IMR-90 (cell line): ENCODE data around the gene ROM1. TPM values are rescaled to one million over a fixed set of nuclear protein-coding genes. Genes with fewer than 3 reads are reported as not detected.
A peak's percentile ranks its signal among the peaks of the same experiment; 100 is the strongest.

Experiments
- ATAC-seq: fragments of 200-7000 bp; cut with Tn5 transposase; 2 replicates; pipeline ENCODE4 v1.9.1; 2020; ENCODE audit warnings: low read depth, mild to moderate bottlenecking, moderate library complexity
- BruUV-seq: library from RNA; stranded (reverse); fragments of 400-500 nt; replicated peaks from 2 replicates; lab custom pipeline; 2021; lab: Mats Ljungman, UMichigan
- CTCF ChIA-PET: fragments of 300-600 bp; formaldehyde crosslinking; extraction: SDS; loops from one replicate; lab custom pipeline; 2021; ENCODE audit warnings: antibody characterized with exemption; lab: Yijun Ruan, JAX
- POLR2A ChIA-PET: fragments of 300-600 bp; sonication (Branson Sonifier 250); formaldehyde crosslinking; loops from one replicate; lab custom pipeline; 2022; ENCODE audit warnings: antibody characterized with exemption; ENCODE audit not compliant: unreplicated experiment; lab: Charles Lee
- DNase-seq: peaks from one replicate; pipeline ENCODE4 v3.0.0; 2013
- H2AFZ ChIP-seq: replicated peaks from 2 replicates; pipeline ENCODE3; 2013; ENCODE audit warnings: low read length, mild to moderate bottlenecking; ENCODE audit not compliant: poor library complexity
- H2AK5ac ChIP-seq: 2 replicates; pipeline ENCODE4 v1.6.1; 2013; ENCODE audit warnings: low read depth, low read length, inconsistent platforms
- H2AK9ac ChIP-seq: replicated peaks from 2 replicates; pipeline ENCODE3; 2013; ENCODE audit warnings: mild to moderate bottlenecking, low read depth, low read length, moderate library complexity; ENCODE audit not compliant: poor library complexity
- H2BK120ac ChIP-seq: 2 replicates; pipeline ENCODE4 v1.6.1; 2013; ENCODE audit warnings: low read depth, low read length, inconsistent platforms
- H2BK15ac ChIP-seq: 3 replicates; pipeline ENCODE4 v1.6.1; 2013; ENCODE audit warnings: low read depth, low read length, inconsistent platforms
- H2BK20ac ChIP-seq: 2 replicates; pipeline ENCODE4 v1.6.1; 2013; ENCODE audit warnings: low read depth, mild to moderate bottlenecking, inconsistent platforms, low read length, moderate library complexity
- H2BK5ac ChIP-seq: 2 replicates; pipeline ENCODE4 v1.6.1; 2013; ENCODE audit warnings: mild to moderate bottlenecking, low read depth, low read length, inconsistent platforms; ENCODE audit not compliant: poor library complexity, severe bottlenecking
- H3K14ac ChIP-seq: replicated peaks from 2 replicates; pipeline ENCODE4 v1.6.1; 2013; ENCODE audit warnings: low read depth, low read length, inconsistent platforms
- H3K18ac ChIP-seq: 2 replicates; pipeline ENCODE4 v1.6.1; 2013; ENCODE audit warnings: low read depth, low read length, control low read depth
- H3K23ac ChIP-seq: 2 replicates; pipeline ENCODE4 v1.6.1; 2013; ENCODE audit warnings: low read depth, low read length, inconsistent platforms
- H3K27ac ChIP-seq: 2 replicates; pipeline ENCODE4 v1.5.1; 2013; ENCODE audit warnings: mild to moderate bottlenecking, control low read depth, low read length; ENCODE audit not compliant: insufficient read depth
- H3K27me3 ChIP-seq: 2 replicates; pipeline ENCODE4 v1.6.1; 2013; ENCODE audit warnings: low read length; ENCODE audit not compliant: control insufficient read depth, insufficient read depth
- H3K36me3 ChIP-seq: 2 replicates; pipeline ENCODE4 v1.6.1; 2013; ENCODE audit warnings: low read length, mixed read lengths; ENCODE audit not compliant: control insufficient read depth, insufficient read depth
- H3K4ac ChIP-seq: 2 replicates; pipeline ENCODE4 v1.6.1; 2013; ENCODE audit warnings: low read depth, low read length, inconsistent platforms
- H3K4me1 ChIP-seq: 2 replicates; pipeline ENCODE4 v1.6.1; 2013; ENCODE audit warnings: low read length, mixed read lengths; ENCODE audit not compliant: control insufficient read depth, insufficient read depth
- H3K4me2 ChIP-seq: 2 replicates; pipeline ENCODE4 v1.6.1; 2013; ENCODE audit warnings: low read depth, mild to moderate bottlenecking, control low read depth, low read length, moderate library complexity
- H3K4me3 ChIP-seq: 2 replicates; pipeline ENCODE4 v1.5.1; 2013; ENCODE audit warnings: low read depth, mild to moderate bottlenecking, control low read depth, low read length, moderate library complexity; ENCODE audit not compliant: insufficient read depth
- H3K56ac ChIP-seq: 2 replicates; pipeline ENCODE4 v1.6.1; 2013; ENCODE audit warnings: low read length, inconsistent platforms; ENCODE audit not compliant: insufficient read depth; ENCODE audit errors: extremely low read depth
- H3K79me1 ChIP-seq, 2 experiments: 2 replicates each; pipeline ENCODE4 v1.6.1; 2013; ENCODE audit warnings: low read length in 2 of 2, inconsistent platforms in 1 of 2, low read depth in 1 of 2
- H3K9ac ChIP-seq: 2 replicates; pipeline ENCODE4 v1.6.1; 2013; ENCODE audit warnings: low read depth, low read length, control low read depth
- H3K9me1 ChIP-seq: 2 replicates; pipeline ENCODE4 v1.6.1; 2013; ENCODE audit warnings: low read length, inconsistent platforms; ENCODE audit not compliant: insufficient read depth
- H3K9me3 ChIP-seq: 2 replicates; pipeline ENCODE4 v1.6.1; 2013; ENCODE audit warnings: low read length; ENCODE audit not compliant: control insufficient read depth, insufficient read depth
- H4K20me1 ChIP-seq: 2 replicates; pipeline ENCODE4 v1.6.1; 2013; ENCODE audit warnings: low read length, inconsistent platforms; ENCODE audit not compliant: insufficient read depth
- H4K5ac ChIP-seq: 2 replicates; pipeline ENCODE4 v1.6.1; 2013; ENCODE audit warnings: mild to moderate bottlenecking, low read depth, low read length, control low read depth
- H4K8ac ChIP-seq, 2 experiments: 2 replicates each; pipeline ENCODE4 v1.6.1; 2013; ENCODE audit warnings: low read depth in 2 of 2, low read length in 2 of 2, control low read depth in 1 of 2, inconsistent platforms in 1 of 2
- H4K91ac ChIP-seq: 2 replicates; pipeline ENCODE4 v1.6.1; 2013; ENCODE audit warnings: low read depth, low read length, inconsistent platforms; ENCODE audit not compliant: insufficient read depth
- BHLHE40 ChIP-seq: fragments of 150-350 bp; IDR thresholded peaks from 2 replicates; pipeline ENCODE4 v1.6.1; 2016; ENCODE audit warnings: mild to moderate bottlenecking, low read depth, low read length
- CEBPB ChIP-seq: IDR thresholded peaks from 2 replicates; pipeline ENCODE4 v1.6.1; 2012; ENCODE audit warnings: low read depth, low read length, improper control_type of control experiment
- CHD1 ChIP-seq: IDR thresholded peaks from 2 replicates; pipeline ENCODE4 v1.6.1; 2012; ENCODE audit warnings: low read depth, low read length, improper control_type of control experiment
- CTCF ChIP-seq: conservative IDR thresholded peaks from 2 replicates; pipeline ENCODE4 v1.5.1; 2012; ENCODE audit warnings: mild to moderate bottlenecking, low read depth, low read length, improper control_type of control experiment
- ELK1 ChIP-seq: fragments of 150-350 bp; IDR thresholded peaks from 2 replicates; pipeline ENCODE4 v1.6.1; 2016; ENCODE audit warnings: low read depth, mild to moderate bottlenecking, low read length, moderate library complexity, borderline replicate concordance
- FOS ChIP-seq: fragments of 150-350 bp; IDR thresholded peaks from 2 replicates; pipeline ENCODE4 v1.6.1; 2016; ENCODE audit warnings: low read depth, low read length
- MAFK ChIP-seq: IDR thresholded peaks from 2 replicates; pipeline ENCODE4 v1.6.1; 2012; ENCODE audit warnings: low read depth, low read length, improper control_type of control experiment
- MAZ ChIP-seq: IDR thresholded peaks from 2 replicates; pipeline ENCODE4 v1.6.1; 2012; ENCODE audit warnings: low read depth, mild to moderate bottlenecking, low read length, improper control_type of control experiment, moderate library complexity, borderline replicate concordance
- MXI1 ChIP-seq: IDR thresholded peaks from 2 replicates; pipeline ENCODE4 v1.6.1; 2012; ENCODE audit warnings: low read depth, mild to moderate bottlenecking, low read length, moderate library complexity, borderline replicate concordance
- NFE2L2 ChIP-seq: fragments of 150-350 bp; IDR thresholded peaks from 2 replicates; pipeline ENCODE4 v1.6.1; 2016; ENCODE audit warnings: low read depth, mild to moderate bottlenecking, low read length
- POLR2A ChIP-seq: IDR thresholded peaks from 2 replicates; pipeline ENCODE4 v1.6.1; 2012; ENCODE audit warnings: mild to moderate bottlenecking, low read depth, low read length
- RAD21 ChIP-seq: IDR thresholded peaks from 2 replicates; pipeline ENCODE4 v1.6.1; 2012; ENCODE audit warnings: low read length, improper control_type of control experiment
- RCOR1 ChIP-seq: IDR thresholded peaks from 2 replicates; pipeline ENCODE4 v1.6.1; 2012; ENCODE audit warnings: mild to moderate bottlenecking, low read length, improper control_type of control experiment; ENCODE audit not compliant: insufficient replicate concordance
- SMC3 ChIP-seq: fragments of 150-350 bp; IDR thresholded peaks from 2 replicates; pipeline ENCODE4 v1.6.1; 2016; ENCODE audit warnings: low read depth, mild to moderate bottlenecking, antibody characterized with exemption, low read length, moderate library complexity
- USF2 ChIP-seq: fragments of 150-350 bp; IDR thresholded peaks from 2 replicates; pipeline ENCODE4 v1.6.1; 2017; ENCODE audit warnings: mild to moderate bottlenecking, antibody characterized with exemption, low read length, low read depth
- WGBS, 2 experiments: methylation state at CpG; one replicate each; pipeline versions ENCODE4 v1.1.5 to v1.1.7; 2013; ENCODE audit warnings: missing lambda C conversion rate in 2 of 2; ENCODE audit not compliant: insufficient read length in 1 of 2; ENCODE audit errors: extremely low coverage in 2 of 2; 5-methylcytosine and 5-hydroxymethylcytosine counted together
- dilution Hi-C: fragments of 300-500 bp; cut with HindIII; formaldehyde crosslinking; loops from one replicate; pipeline ENCODE4 v1.14.3; 2018; ENCODE audit warnings: low sequenced_read_pairs; ENCODE audit not compliant: unreplicated experiment
- in situ Hi-C: fragments of 300-500 bp; cut with MboI; formaldehyde crosslinking; loops from 3 replicates; pipeline ENCODE4 v1.14.3; 2019; ENCODE audit warnings: low sequenced_read_pairs, inconsistent platforms, mixed read lengths
- intact Hi-C: fragments of 100-400 bp; cut with micrococcal nuclease; formaldehyde crosslinking; loops from 2 replicates; pipeline ENCODE4 v1.10.0; 2022
- polyA plus RNA-seq, 3 experiments: library from polyadenylated mRNA; depleted of rRNA; stranded (reverse); fragments of >200 nt; gene quantifications; 2 replicates each; pipeline ENCODE4 v1.2.3, GENCODE V29; 2012; ENCODE audit warnings: low replicate concordance in 1 of 3
- total RNA-seq: library from RNA; depleted of rRNA; stranded (reverse); fragments of >200 nt; gene quantifications from 2 replicates; pipeline ENCODE4 v1.2.3, GENCODE V29; 2012

ROM1 gene
- total and polyA plus RNA-seq, 2 of the 4 experiments (the other 2 are of a cell fraction) = 2.2 to 2.5 TPM

DNA sequence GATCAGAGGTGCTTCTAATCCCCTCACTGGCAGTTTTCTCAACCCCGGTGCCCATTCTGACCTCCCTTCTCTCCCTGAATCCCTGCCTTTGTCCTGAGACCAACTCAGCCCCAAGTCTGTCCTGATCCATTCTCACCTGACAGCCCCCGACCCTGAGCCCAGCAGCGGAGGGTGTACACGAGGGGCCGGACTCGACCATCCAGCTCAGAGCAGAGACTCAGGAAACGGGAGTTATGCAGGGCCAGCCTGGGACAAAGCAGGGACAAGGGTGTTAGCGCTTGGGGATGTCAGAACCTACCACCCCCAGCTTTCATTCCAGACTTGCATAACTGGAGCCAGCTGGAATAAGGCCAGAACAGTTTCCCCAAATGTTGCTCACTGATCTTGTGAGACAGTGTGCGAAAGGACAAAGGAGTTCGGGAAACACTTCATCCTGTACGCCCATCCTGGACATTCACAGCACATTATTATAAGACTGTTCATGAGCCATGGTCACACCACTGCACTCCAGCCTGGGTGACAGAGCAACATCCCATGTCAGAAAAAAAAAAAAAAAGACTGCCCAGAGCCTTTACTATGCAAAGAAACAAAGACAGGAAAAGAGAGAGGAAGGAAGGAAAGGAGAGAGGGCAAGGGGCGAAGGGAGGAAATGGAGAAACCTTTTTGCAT is 35.9 kb upstream of the ROM1 start:
- Histone ChIP-seq H3K36me3 (peaks cover 37% of the 10 kb centered on the region), H3K23ac (peak overlapping the region; percentile 50; the same call in 1 of the 2 replicates), H2BK5ac (no peak overlapping the region), H2BK120ac (no peak overlapping the region), H3K4me3 (no peak overlapping the region), H4K5ac (no peak overlapping the region), H2BK20ac (no peak overlapping the region), H3K9me1 (peaks cover 8% of the 10 kb centered on the region), H3K27me3 (no peaks in the 10 kb centered on the region), H4K91ac (no peak overlapping the region), H3K18ac (no peak overlapping the region), H3K14ac (no peak overlapping the region), H3K9ac (no peak overlapping the region), H3K4me1 (peaks cover 11% of the 10 kb centered on the region), H3K4me2 (no peak overlapping the region), H4K8ac (no peak overlapping the region), H2AFZ (peak overlapping the region; percentile 21), H2BK15ac (no peak overlapping the region), H2AK9ac (peak overlapping the region; percentile 89), H3K27ac (no peak overlapping the region), H3K56ac (no peak overlapping the region), H3K9me3 (no peaks in the 10 kb centered on the region), H4K20me1 (peaks cover 11% of the 10 kb centered on the region), H2AK5ac (peak overlapping the region; percentile 26; the same call in 1 of the 2 replicates), H3K4ac (no peak overlapping the region; the same call in 1 of the 2 replicates), H3K79me1 (peaks cover 10 to 50% of the 10 kb centered on the region in 2 experiments; a peak in 3 of 4 replicates)
- ChIA-PET POLR2A (interaction anchor here (0.7 kb wide), 1 partner anchor 34 kb away, joined by 7 read pairs; no protein-coding TSS in a partner anchor), CTCF (interaction anchor here (1.4 kb wide), 1 partner anchor 14 kb away, joined by 3 read pairs; the partner anchor contains the start of gene TUT1)
- BruUV-seq = no TSS peak
- dilution Hi-C loops (no loop called here), in situ Hi-C loops (no loop called here), intact Hi-C loops (no loop called here)
- ATAC-seq (no peak), DNase-seq (peak; percentile 26)
- 87% methylated on average over 3 of the region's 12 CpGs; no CpG with 5 or more reads in 1 of the 2 experiments for WGBS, 2 experiments
- TF ChIP-seq SMC3 (no peak), NFE2L2 (no peak), POLR2A (no peak), RAD21 (no peak), CEBPB (no peak), BHLHE40 (no peak), CHD1 (no peak), MXI1 (no peak), CTCF (no peak), ELK1 (no peak), MAZ (no peak), RCOR1 (no peak), MAFK (no peak), FOS (no peak), USF2 (no peak)
